Kidney tubule cell (primary cell): Measurements from ENCODE around the gene CPB2.

Source experiments
- DNase-seq: peaks from one replicate; pipeline ENCODE4 v3.0.0-alpha.2; 2018; ENCODE audit warnings: low spot score

Gene CPB2

DNA sequence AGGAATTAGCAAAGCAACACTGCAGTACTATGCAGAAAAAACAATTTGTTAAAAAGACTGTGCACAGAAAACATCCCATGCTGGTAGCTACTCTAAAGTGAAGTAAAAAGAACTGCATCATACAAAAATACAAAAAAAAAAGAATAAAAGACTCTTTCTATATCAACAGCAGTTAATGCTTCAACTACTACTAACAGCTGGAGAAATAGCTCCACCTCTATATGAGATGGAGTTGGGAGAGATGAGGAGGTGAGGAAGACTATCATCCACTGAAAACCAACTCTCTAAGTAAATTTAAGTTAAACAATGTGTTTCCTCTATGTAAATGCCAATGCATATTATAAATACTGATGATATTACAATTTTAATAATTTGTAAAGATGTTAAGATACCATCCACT lies 54.1 kb downstream of the CPB2 start:
- no peak for DNase-seq

DNA sequence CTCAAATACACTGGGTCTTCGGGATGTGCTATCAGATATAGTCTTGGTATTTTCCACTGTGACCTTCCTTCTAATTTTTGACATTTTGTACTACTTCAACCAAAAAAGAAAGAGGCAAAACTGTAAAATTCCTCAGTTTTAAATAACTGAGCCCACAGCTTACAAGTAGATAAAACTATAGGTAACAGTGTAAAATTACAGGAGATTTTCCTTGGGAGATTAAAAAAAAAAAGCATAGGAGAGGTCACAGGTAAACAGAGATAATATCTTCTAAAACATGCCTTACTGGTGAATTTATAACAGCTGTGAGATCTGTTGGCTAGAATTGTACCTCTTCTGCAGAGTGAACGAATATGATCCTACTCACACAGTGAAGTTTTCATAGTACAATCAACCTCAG lies 59.4 kb downstream of the CPB2 start:
- no peak for DNase-seq

DNA sequence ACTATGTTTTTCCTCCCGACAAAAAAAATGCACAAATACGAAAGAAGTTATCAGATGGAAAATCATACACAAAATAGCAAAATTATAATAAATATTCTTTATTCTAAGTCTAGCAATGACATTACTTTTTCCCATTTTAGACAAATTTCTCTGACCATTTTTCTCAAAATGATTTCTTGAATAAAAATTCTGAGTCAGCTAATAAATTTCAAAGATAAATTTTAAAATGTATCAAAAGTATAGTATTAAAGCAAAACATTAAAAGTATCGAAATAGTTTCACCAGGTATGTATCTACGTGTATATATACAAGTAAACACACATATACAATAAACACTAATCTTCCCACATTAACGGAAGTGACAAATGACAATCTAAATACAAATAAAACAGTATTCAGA lies 61.2 kb downstream of the CPB2 start:
- DNase-seq, result no peak

DNA sequence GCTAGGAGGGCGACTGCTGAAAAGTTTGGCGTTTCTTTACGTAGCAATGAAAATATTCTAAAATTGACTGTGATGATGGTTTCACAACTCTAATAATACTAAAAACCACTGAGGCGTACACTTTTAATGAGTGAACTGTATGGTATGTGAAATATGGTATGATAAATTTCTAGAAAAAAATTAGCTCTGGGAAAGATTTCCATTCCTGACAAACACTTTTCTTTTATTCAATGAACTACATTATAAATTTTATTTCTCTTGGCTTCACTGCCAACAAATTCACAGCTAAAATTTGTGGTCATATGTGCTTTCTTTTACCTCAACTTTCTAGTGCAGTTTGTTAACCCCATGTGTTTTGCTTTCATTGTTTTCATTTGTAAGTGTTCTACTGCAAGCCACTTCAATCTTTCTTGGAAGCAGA lies 63.4 kb downstream of the CPB2 start:
- no peak for DNase-seq

DNA sequence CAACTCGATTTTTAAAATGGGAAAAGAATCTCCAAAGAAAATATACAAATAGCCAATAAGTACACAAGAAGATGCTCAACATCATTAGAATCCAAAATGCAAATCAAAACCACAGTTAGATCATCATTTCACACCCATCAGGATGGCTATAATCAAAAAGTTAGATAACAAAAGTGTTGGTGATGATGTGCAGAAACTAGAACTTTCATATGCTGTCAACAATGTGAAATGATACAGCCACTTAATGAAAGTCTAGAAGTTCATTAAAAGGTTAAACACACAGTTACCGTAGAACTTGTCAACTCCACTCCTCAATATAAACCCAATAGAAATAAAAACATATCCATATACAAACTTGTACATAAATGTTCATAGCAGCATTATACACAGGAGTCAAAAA lies 64.1 kb downstream of the CPB2 start:
- no peak for DNase-seq

DNA sequence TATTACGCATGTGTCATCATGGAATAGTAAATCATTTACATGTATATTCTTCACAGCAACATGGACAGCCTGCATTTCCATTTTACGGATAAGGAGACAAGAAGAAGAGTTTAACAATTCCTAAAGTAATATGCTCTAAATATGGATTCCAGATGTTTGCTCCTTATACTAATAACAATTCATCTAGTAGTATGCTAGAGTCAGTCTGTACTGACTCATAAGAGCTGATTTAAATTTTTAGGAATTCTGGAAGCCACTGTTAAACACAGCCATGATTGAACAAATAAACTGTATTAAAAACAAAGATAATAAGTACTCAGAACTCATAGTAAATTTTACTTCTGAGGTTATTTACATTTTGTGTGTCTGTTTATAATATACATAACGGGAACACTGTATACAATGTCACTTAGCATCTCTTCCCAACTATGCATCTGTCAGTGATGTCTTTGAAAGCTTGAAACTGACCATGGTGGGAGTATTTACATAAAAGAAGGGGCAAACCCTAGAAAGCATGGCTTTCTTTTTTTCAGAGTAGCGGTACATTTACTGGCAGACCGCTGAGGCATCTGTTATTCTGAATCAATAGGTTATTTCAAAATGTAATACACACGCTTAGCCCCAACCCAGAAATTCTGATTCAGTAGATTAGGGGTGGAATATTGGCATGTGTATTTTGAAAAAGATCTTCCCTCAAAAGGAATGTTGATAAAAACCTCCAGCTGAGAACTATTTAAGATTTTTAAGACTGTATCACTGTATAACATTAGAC lies 65.2 kb downstream of the CPB2 start:
- no peak for DNase-seq

DNA sequence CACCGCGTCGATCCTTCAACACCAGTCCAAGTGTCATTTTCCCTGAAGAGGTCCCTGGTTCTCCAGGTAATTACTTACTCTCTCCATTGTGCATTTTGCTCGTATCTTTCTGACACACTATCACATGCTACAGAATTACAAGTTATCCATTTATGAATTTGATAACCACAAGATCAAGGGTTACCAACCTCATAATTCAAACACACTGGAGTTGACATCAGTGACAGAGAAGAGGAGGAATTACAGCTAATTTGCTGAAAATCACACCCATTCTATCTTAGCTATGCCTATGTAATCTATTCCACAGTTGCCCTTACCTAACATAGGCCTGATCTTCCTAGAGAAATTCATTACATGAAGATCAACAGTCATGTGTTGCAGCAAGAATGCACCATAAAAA lies 66.5 kb downstream of the CPB2 start:
- no peak for DNase-seq

DNA sequence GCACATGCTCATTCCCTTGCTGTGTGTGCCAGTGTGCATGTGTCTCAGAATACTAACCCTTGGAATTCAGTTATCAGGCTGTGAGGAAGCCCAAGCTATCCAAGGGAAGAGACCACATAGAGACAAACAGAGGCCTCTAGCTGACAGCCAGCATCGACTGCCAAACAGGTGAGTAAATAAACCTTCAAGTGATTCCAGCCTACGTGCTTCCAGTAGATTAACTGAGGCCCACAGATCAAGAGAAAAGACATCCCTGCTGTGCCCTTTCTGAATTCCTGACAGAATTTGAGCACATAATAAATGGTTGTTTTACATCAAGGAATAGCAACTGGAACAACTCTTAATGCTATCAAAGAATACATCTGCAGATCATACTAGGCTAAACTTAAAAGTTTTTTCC lies 69.8 kb downstream of the CPB2 start:
- DNase-seq, result no peak

DNA sequence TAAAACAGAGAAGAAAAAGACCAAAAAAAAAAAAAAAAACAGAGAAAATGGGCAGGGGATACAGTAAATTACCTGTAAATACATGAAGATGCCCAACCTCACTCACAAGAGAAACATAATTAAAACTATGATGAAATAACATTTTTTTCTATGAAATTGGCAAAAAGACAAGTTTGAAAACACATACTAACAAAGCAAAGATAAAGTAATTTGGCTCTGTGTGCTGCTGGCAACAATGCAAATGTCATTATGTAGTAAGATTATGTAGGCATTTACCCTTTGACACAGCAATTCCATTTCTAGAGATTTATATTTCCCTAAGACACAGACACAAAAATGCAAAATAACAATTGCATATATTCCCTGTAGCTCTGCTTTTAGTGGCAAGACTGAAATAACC lies 72.5 kb downstream of the CPB2 start:
- no peak for DNase-seq

DNA sequence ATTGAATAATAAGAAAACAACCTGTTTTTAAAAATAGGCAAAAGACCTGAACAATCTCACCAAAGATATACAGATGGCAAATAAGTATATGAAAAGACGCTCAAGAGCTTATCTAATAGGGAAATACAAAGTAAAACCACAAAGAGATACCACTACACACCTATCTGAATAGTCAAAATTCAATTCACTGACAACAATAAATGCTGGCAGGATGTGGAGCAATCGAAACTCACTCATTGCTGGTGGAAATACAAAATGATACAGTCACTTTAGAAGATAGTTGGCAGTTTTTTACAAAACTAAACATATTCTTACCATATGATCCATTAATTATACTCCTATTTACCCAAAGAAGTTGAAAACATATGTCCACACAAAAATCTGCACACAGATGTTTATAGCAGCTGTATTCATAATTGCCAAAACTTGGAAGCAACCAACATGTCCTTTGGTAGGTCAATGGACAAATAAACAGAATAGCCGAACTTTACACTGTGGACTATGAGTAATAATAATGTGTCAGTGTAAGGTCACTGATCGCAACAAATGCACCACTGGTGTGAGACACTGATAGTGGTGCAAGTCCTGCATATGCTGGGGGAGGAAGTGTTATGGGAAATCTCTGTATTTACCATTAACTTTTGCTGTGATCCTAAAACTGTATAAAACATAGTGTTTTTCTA lies 73.1 kb downstream of the CPB2 start:
- DNase-seq, result no peak

DNA sequence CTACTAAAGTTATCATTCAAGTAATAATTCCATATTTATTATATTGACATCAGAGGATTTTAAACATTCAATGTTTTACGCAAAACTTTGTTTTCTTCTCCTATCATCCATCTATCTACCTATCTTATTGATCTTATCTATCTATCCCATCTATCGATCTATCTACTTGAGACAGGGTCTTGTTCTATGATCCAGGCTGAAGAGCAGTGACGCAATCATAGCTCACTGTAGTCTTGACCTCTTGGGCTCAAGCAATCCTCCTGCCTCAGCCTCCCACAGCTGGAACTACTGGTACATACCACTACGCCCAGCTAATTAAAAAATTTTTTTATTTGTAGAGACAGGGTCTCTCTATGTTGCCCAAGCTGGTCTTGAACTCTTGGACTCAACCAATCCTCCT lies 79.7 kb downstream of the CPB2 start:
- DNase-seq, result no peak

DNA sequence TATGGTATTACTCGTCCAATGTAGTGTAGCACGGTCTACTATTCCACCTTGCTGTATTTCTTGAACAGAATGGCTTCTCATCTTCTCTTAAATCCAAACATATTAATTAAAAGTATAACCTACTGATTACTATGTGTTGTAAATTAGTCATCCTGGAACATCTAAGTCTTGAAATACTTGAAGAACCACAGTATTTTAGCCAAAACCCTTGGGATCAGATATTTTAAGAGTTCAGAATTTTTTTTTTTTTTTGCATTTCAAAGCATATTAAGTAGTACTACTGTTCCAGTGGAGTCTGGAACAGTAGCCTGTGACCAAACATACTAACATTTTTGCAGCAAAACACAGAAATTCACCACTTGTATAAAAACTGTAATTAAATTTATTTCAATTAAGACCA lies 82.4 kb downstream of the CPB2 start:
- DNase-seq, result no peak

DNA sequence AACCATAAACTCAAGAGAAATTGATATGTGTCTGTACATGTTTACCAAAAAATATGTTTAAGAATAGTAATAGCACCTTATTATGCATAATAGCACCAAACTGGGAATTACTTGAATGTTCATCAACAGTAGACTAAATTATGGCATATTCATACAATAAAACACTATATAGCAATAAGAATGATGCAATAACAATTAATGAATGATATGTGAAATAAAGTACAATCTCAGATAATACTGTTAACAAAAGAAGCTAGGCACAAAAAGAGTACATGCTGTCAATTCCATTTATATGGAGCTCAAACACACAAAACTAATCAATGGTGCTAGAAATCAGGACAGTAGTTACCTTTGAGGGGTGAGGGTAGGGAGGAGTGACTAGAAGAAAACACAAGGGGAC lies 88.6 kb downstream of the CPB2 start:
- DNase-seq, result no peak

DNA sequence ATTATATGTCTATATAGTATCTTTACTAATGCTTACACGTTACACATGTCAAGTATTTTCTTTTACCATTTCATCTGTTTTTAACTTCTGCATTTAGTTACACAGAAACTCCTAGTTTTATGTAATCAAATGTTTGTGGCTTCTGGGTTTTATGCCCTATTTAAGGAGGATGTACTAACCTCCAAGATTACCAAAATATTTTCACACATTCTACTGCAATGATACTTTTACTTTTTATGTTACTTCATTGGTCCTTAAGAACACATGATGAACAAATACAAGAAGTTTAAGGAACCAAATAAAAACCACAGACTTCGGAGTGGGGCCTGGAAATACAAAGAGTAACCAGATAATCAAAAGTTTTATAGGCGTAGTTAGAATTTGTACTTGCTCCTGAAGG lies 89.5 kb downstream of the CPB2 start:
- no peak for DNase-seq

DNA sequence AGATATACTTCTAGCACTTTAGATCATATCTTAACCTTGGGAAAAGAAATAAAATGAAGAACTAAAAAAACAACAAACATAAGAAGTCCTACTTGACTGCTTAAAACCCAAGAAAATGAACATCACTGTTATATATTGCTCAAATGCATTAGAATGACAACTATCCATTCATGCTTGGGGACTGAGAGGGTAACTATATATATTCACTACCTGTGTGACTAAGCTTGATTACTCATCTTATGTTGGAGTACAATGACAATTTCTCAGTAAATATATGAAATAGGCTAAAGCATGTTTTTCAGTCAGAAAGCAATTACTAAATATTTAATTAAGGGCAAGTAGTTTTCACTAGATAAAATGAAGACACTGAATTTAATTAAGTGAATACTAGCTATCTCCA lies 92.4 kb downstream of the CPB2 start:
- DNase-seq, result peak; percentile 13

DNA sequence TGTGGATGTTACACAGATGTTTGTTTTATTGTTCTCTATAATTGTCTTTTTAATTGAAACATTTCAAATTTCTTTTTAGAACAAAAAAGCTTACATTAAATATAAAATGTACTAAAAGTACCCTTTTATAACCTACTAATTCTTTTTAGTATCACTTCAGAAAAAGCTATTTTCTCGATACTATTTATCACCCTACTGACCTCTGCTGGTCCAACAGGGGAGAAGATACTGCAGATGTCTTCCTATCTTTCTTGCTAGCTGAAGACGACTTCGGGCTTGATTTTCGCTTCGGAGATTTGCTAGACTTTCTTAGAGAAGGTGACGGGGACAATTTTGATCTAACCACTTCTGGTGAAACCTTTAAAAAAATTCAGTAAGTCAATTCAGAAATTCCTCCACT lies 94.7 kb downstream of the CPB2 start:
- no peak for DNase-seq

DNA sequence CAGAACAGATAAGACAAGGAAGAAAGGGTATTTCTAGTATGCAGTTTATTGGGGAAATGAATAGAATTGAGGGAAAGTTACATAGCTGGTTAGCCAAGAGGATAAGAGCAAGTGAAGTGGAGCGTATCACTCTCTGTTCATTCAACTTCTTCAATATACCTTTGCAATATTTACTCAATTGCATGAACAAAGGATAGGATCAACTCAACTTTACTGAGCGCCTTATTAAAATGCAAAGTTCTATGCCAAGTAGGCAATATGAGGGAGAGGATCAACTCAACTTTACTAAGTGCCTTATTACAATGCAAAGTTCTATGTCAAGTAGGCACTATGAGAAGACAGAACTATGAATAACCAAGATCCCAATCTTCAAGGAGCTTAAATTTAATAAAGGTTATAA lies 96.2 kb downstream of the CPB2 start:
- no peak for DNase-seq

DNA sequence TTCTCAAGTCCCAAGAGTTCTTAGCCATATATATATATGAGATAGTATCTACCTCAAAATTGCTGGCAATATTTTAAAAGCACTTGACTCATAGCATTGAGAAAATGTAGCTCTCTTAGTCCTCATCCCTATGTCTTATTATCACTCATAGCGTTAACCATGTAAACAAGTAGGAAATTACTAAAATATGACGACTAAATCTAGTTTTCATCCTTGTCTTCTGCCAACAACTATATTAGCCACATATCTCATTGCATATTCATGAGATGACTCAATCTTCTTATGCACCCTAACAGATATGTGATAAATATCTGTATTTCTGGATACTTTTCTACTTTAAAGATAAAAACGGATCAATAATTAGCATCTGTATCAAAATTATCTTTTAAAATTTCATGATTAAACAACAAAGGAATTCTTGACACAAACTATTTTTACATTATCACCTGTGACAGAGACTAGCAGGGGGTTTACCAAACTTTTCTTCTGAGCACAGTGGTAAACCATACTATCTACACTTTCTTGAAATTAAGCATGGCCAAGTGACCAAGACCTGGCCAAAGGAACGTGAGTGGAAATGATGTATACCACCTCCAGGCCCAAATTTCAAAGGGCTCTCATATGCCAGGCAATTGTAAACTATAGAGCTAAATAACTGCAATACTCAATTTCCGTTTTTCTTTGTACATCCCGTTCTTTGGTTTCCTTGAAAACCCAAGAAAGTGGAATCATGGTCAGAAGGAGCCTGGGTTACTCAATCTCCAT lies 98.0 kb downstream of the CPB2 start:
- no peak for DNase-seq

DNA sequence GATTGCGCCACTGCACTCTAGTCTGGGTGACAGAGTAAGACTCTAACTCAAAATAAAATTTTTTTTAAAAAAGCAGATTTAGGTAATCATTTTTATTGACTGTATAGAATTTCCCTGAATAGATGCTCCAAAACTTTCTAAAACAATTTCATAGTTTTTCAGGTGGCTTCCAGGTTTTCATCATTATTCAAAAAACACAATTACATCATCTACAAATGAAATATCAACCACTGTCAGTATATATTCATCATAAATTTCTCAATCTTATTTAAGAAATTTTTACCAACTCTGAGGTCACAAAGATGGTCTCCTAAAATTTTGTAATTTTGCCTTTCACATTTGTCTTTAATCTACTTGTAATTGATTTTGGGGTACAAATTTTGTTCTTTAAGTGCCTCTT lies 100.3 kb downstream of the CPB2 start:
- DNase-seq, result no peak
